Ovary (tissue), 3 donors: Measurements from ENCODE around the gene PCYT1A.

ENCODE experiments used
- EP300 ChIP-seq: sonication (generic); formaldehyde crosslinking; IDR thresholded peaks from one replicate; pipeline ENCODE4 v1.6.1; 2017; ENCODE audit warnings: antibody characterized with exemption
- POLR2A ChIP-seq: fragments of 450-650 bp; IDR thresholded peaks from one replicate; pipeline ENCODE4 v1.6.1; 2017; ENCODE audit warnings: antibody characterized with exemption, mild to moderate bottlenecking, moderate library complexity
- TF ChIP-seq, protein P1 (sequence below), 3 donors: fragments of 450-650 bp in 2 of 3; fragments of 200-600 bp in 1 of 3; IDR thresholded peaks; one replicate each; pipeline versions ENCODE4 v1.5.1 to v1.8.0; 2016 to 2022; ENCODE audit warnings: antibody characterized with exemption in 3 of 3, mild to moderate bottlenecking in 1 of 3
- donor health status: DM: no; HTN: no; CAD: no.

DNA sequence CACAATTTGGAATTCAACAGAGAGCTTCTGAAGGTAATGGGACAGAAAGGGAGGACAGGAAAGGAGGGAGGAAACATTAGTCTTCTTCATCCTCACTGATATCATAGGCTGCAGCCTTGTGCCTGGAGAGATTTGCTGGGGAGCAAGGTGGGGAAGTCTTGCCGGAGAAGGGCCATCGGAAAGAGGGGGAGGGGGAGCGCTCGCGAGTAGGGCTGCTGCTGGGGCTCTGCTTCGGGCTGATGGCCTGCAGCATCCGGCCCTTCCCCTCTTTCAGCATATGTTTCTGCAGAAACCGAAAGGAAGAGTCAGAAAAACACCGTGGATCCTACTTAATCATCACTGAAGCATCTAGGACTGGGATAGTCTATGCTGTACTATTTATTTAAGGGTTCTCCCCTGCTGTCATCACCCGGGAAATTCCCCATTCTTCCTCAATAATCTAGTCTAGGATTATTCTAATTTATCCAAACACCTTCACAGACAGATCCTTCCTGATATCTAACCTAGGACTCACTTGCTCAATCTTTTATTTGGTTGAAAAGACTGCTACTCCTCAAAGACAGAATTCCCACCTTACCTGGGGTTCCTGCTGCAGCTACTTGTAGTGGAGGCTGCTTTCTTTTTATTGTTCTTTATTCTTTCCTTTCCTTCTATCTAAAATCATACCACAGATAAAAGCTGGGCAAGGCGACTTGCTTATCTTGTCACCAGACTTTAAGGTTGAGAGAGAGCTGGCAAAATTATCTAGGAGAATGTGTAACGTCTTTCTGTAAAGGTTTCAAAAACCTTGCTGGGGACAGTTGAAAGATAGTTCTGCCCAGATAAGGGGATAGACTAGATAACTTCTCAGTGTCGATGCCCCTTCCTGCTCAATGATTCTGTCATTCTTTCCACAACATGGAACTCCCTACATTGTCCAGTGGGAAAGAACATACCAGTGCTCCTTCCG lies 48.6 kb downstream of the PCYT1A start:
- TF ChIP-seq, protein P1, sequence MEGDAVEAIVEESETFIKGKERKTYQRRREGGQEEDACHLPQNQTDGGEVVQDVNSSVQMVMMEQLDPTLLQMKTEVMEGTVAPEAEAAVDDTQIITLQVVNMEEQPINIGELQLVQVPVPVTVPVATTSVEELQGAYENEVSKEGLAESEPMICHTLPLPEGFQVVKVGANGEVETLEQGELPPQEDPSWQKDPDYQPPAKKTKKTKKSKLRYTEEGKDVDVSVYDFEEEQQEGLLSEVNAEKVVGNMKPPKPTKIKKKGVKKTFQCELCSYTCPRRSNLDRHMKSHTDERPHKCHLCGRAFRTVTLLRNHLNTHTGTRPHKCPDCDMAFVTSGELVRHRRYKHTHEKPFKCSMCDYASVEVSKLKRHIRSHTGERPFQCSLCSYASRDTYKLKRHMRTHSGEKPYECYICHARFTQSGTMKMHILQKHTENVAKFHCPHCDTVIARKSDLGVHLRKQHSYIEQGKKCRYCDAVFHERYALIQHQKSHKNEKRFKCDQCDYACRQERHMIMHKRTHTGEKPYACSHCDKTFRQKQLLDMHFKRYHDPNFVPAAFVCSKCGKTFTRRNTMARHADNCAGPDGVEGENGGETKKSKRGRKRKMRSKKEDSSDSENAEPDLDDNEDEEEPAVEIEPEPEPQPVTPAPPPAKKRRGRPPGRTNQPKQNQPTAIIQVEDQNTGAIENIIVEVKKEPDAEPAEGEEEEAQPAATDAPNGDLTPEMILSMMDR (IDR thresholded peaks at IDR 0.05) = no peak
- TF ChIP-seq POLR2A = no peak
- TF ChIP-seq EP300 = no peak
